Mucosa of descending colon (tissue), 3 donors: ENCODE results near the gene LORICRIN. TPM values are rescaled to one million over a fixed set of nuclear protein-coding genes. Genes with fewer than 3 reads are reported as not detected.

ENCODE experiments used
- ATAC-seq: fragments of 200-7000 bp; cut with Tn5 transposase; one replicate; pipeline ENCODE4 v1.9.1; 2020; ENCODE audit warnings: mild to moderate bottlenecking, moderate library complexity
- DNase-seq, 3 donors: peaks; one replicate each; pipeline ENCODE4 v3.0.0-alpha.2; 2020
- H3K36me3 ChIP-seq: fragments of 200-600 bp; one replicate; pipeline ENCODE4 v1.8.0; 2021; ENCODE audit warnings: low read depth, mild to moderate bottlenecking
- H3K4me1 ChIP-seq: fragments of 200-600 bp; one replicate; pipeline ENCODE4 v1.8.0; 2021; ENCODE audit warnings: low read depth, mild to moderate bottlenecking
- H3K4me3 ChIP-seq: fragments of 200-600 bp; one replicate; pipeline ENCODE4 v1.8.0; 2021; ENCODE audit warnings: mild to moderate bottlenecking
- H3K9me3 ChIP-seq: fragments of 200-600 bp; one replicate; pipeline ENCODE4 v1.8.0; 2021; ENCODE audit warnings: mild to moderate bottlenecking
- CTCF ChIP-seq: fragments of 200-600 bp; IDR thresholded peaks from one replicate; pipeline ENCODE4 v1.8.0; 2022; ENCODE audit warnings: antibody characterized with exemption, mild to moderate bottlenecking
- intact Hi-C, 2 donors: fragments of 100-400 bp; cut with DNase I in 1 of 2; cut with micrococcal nuclease in 1 of 2; formaldehyde crosslinking; loops; one replicate each; pipeline versions ENCODE4 v1.11.0 to v1.11.1; 2022; cut with DNase I, micrococcal nuclease
- total RNA-seq, 3 donors: library from RNA; stranded (reverse); fragmentation: NEBNext Ultra II Directional in 2 of 3; extraction: Animal tissue kit (Norgen Biotek cat#: 25700) in 2 of 3; gene quantifications; one replicate each; pipeline versions ENCODE4 v1.2.1 to v1.2.4, GENCODE V29; 2021 to 2023
- donor health status: DM: no; HTN: no; CAD: no; lungs with moderate emphysema.
- donor health status: DM: no; HTN: no; CAD: no.
- donor health status: DM: no; HTN: yes; CAD: no.

The LORICRIN gene
- total RNA-seq, 3 donors from 2014 or later: not detected

DNA sequence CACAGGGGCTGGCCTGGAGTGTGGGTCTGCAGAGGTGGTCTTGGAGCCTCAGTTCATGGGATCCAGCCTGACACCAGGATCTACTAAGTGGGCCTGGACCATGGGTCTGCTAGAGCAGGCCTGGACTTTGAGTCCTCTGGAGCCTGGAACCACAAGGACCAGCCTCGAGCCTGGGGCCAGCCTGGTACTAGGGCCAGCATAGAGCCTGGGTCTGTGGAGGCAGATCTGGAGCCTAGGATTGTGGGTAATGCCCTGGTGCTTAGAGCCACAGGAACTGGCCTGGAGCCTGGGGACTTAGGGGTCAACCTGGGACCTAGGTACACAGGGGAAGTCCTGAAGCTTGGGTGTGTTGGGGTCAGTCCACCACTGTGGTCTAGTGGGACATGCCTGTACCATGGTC is 12.7 kb downstream of the LORICRIN start:
- TF ChIP-seq CTCF: no peak
- H3K36me3 ChIP-seq: no peaks in the 10 kb centered on the region
- ATAC-seq: no peak

GRCh38 chr1:153277852-153278251 is 18.4 kb downstream of the LORICRIN start:
- intact Hi-C loops: no loop called here
- peak in 2 of 3 donors; percentile 53 to 60 for DNase-seq
- H3K9me3 ChIP-seq: no peaks in the 10 kb centered on the region
- no peaks in the 10 kb centered on the region for H3K36me3 ChIP-seq
- H3K4me1 ChIP-seq: no peaks in the 10 kb centered on the region
- peak; percentile 41 for TF ChIP-seq CTCF
- ATAC-seq: peak; percentile 85
- H3K4me3 ChIP-seq: no peak overlapping the region

More for the DNA sequence above, 12.7 kb downstream of the LORICRIN start:
- Histone ChIP-seq H3K4me3 (no peak overlapping the region), H3K9me3 (no peaks in the 10 kb centered on the region), H3K4me1 (no peaks in the 10 kb centered on the region)
- no peak for DNase-seq
- intact Hi-C loops: no loop called here

GRCh38 chr1:153288634-153289275 is 29.3 kb downstream of the LORICRIN start:
- DNase-seq: peak in 2 of 3 donors; percentile 25 to 46
- TF ChIP-seq CTCF: no peak

GRCh38 chr1:153291514-153291913 is 32.0 kb downstream of the LORICRIN start:
- Histone ChIP-seq H3K36me3 (no peaks in the 10 kb centered on the region), H3K4me3 (no peak overlapping the region), H3K9me3 (no peaks in the 10 kb centered on the region), H3K4me1 (no peaks in the 10 kb centered on the region)
- no peak for TF ChIP-seq CTCF
- no peak for ATAC-seq
- DNase-seq: no peak
- intact Hi-C loops: no loop called here

More at GRCh38 chr1:153288634-153289275, 29.3 kb downstream of the LORICRIN start:
- peak; percentile 70 for ATAC-seq
- intact Hi-C loops: no loop called here
- H3K4me3 ChIP-seq: no peak overlapping the region
- no peaks in the 10 kb centered on the region for H3K9me3 ChIP-seq
- no peaks in the 10 kb centered on the region for H3K4me1 ChIP-seq
- H3K36me3 ChIP-seq: no peaks in the 10 kb centered on the region

- no peak overlapping the region for H3K4me3 ChIP-seq
- H3K9me3 ChIP-seq: no peaks in the 10 kb centered on the region
- DNase-seq: no peak
- H3K4me1 ChIP-seq: no peaks in the 10 kb centered on the region
- intact Hi-C loops: no loop called here
- no peak for TF ChIP-seq CTCF
- no peak for ATAC-seq
- no peaks in the 10 kb centered on the region for H3K36me3 ChIP-seq
Measured at GRCh38 chr1:153292185-153292584, 32.7 kb downstream of the LORICRIN start.
